K562 (cell line): ENCODE measurements around the gene DEF6. TPM values are rescaled to one million over a fixed set of nuclear protein-coding genes. Genes with fewer than 3 reads are reported as not detected.

Experiments used
- ESRRA ChIP-seq: fragments of 450-650 bp; IDR thresholded peaks from 2 replicates; pipeline ENCODE4 v1.6.1; 2014; ENCODE audit warnings: low read depth, mild to moderate bottlenecking, moderate library complexity, borderline replicate concordance
- FOXJ3 ChIP-seq: sonication (generic); formaldehyde crosslinking; IDR thresholded peaks from 2 replicates; pipeline ENCODE4 v1.4.0; 2020; ENCODE audit warnings: mild to moderate bottlenecking, missing genetic modification reagents
- HIVEP1 ChIP-seq: fragments of 250-450 bp; sonication (Bioruptor Pico); IDR thresholded peaks from 2 replicates; pipeline ENCODE4 v1.4.0; 2020; ENCODE audit warnings: mild to moderate bottlenecking
- HNRNPLL ChIP-seq: fragments of 200-400 bp; formaldehyde crosslinking; IDR thresholded peaks from 2 replicates; pipeline ENCODE4 v1.6.1; 2017; ENCODE audit warnings: low read length, low read depth, mild to moderate bottlenecking; ENCODE audit not compliant: poor library complexity, severe bottlenecking
- MTA2 ChIP-seq: fragments of 450-650 bp; IDR thresholded peaks from 2 replicates; pipeline ENCODE4 v1.6.1; 2016; ENCODE audit warnings: low read depth
- MXI1 ChIP-seq: IDR thresholded peaks from 2 replicates; pipeline ENCODE4 v1.6.1; 2011; ENCODE audit warnings: low read depth, mild to moderate bottlenecking, improper control_type of control experiment, low read length
- NR2F6 ChIP-seq: fragments of 450-650 bp; formaldehyde crosslinking; IDR thresholded peaks from 2 replicates; pipeline ENCODE4 v1.4.0; 2020; ENCODE audit warnings: mild to moderate bottlenecking
- PHTF2 ChIP-seq: fragments of 250-450 bp; sonication (Bioruptor Pico); IDR thresholded peaks from 2 replicates; pipeline ENCODE4 v1.5.0; 2021; ENCODE audit warnings: mild to moderate bottlenecking
- POLR2A ChIP-seq: fragments of 450-650 bp; conservative IDR thresholded peaks from 2 replicates; pipeline ENCODE4 v1.6.1; 2016
- POLR3A ChIP-seq: IDR thresholded peaks from 2 replicates; pipeline ENCODE4 v1.6.1; 2011; ENCODE audit warnings: borderline replicate concordance, mild to moderate bottlenecking, moderate library complexity; ENCODE audit not compliant: insufficient read length, insufficient read depth; ENCODE audit errors: extremely low read depth
- TCF3 ChIP-seq: sonication (generic); formaldehyde crosslinking; IDR thresholded peaks from 2 replicates; pipeline ENCODE4 v1.4.0; 2020; ENCODE audit warnings: mild to moderate bottlenecking, missing genetic modification reagents
- WHSC1 ChIP-seq: IDR thresholded peaks from one replicate; pipeline ENCODE4 v1.6.1; 2012; ENCODE audit warnings: low read length, control low read depth, inconsistent platforms
- ZBTB8A ChIP-seq: fragments of 450-650 bp; IDR thresholded peaks from 2 replicates; pipeline ENCODE4 v1.6.1; 2018; ENCODE audit warnings: mild to moderate bottlenecking, moderate library complexity; ENCODE audit not compliant: partially characterized antibody
- ZNF324 ChIP-seq: fragments of 250-450 bp; sonication (Bioruptor Pico); IDR thresholded peaks from 2 replicates; pipeline ENCODE4 v1.4.0; 2020; ENCODE audit warnings: mild to moderate bottlenecking
- ZNF583 ChIP-seq: fragments of 250-450 bp; sonication (Bioruptor Pico); IDR thresholded peaks from 2 replicates; pipeline ENCODE4 v1.4.0; 2020
- ZNF77 ChIP-seq: fragments of 250-450 bp; sonication (Bioruptor Pico); IDR thresholded peaks from 2 replicates; pipeline ENCODE4 v1.5.0; 2020
- polyA plus RNA-seq, 8 experiments: library from polyadenylated mRNA; depleted of rRNA in 4 of 8; stranded (reverse) in 5 of 8; unstranded in 3 of 8; fragments of >200 nt; fragmentation: Nextera tagmentation in 2 of 8; fragmentation: Illumina TruSeq in 1 of 8; extraction: Ambion mirVana in 2 of 8; extraction: Trizol in 1 of 8; gene quantifications; 2 replicates each; pipeline versions ENCODE4 v1.2.1 to v1.2.3, GENCODE V29; 2011 to 2014; ENCODE audit warnings: inconsistent platforms in 1 of 8, missing spikeins in 1 of 8
- total RNA-seq, 7 experiments: library from RNA; depleted of rRNA in 6 of 7; stranded (reverse); fragments of >200 nt in 6 of 7; fragmentation: Illumina TruSeq in 2 of 7; extraction: Trizol in 2 of 7; gene quantifications; 2 replicates each; pipeline versions ENCODE4 v1.2.1 to v1.2.3, GENCODE V29; 2011 to 2021; ENCODE audit warnings: low replicate concordance in 1 of 7
- TF ChIP-seq, protein P1 (sequence below), 2 experiments: fragments of 450-650 bp; conservative IDR thresholded peaks; 2 replicates each; pipeline ENCODE4 v1.6.1; 2017; ENCODE audit warnings: mild to moderate bottlenecking in 2 of 2, moderate library complexity in 2 of 2
- TF ChIP-seq, protein P2 (sequence below): IDR thresholded peaks from 2 replicates; pipeline ENCODE4 v1.6.1; 2014; ENCODE audit warnings: antibody characterized with exemption
- TF ChIP-seq, protein P3 (sequence below): fragments of 450-650 bp; IDR thresholded peaks from 2 replicates; pipeline ENCODE4 v1.6.1; 2017; ENCODE audit warnings: mild to moderate bottlenecking, moderate library complexity
- TF ChIP-seq, protein P4 (sequence below): IDR thresholded peaks from 2 replicates; pipeline ENCODE4 v1.6.1; 2012; ENCODE audit warnings: low read depth, low read length, improper control_type of control experiment, borderline replicate concordance
- TF ChIP-seq, protein P5 (sequence below): sonication (generic); formaldehyde crosslinking; IDR thresholded peaks from 2 replicates; pipeline ENCODE4 v1.8.0; 2022; ENCODE audit warnings: missing genetic modification reagents, mild to moderate bottlenecking, borderline replicate concordance

DEF6 gene
- total and polyA plus RNA-seq, 9 of the 15 experiments (the other 6 are each of a cell fraction or from before 2014, with no cell fraction given) = 1.3 to 44.6 (median 22.7) TPM

DNA sequence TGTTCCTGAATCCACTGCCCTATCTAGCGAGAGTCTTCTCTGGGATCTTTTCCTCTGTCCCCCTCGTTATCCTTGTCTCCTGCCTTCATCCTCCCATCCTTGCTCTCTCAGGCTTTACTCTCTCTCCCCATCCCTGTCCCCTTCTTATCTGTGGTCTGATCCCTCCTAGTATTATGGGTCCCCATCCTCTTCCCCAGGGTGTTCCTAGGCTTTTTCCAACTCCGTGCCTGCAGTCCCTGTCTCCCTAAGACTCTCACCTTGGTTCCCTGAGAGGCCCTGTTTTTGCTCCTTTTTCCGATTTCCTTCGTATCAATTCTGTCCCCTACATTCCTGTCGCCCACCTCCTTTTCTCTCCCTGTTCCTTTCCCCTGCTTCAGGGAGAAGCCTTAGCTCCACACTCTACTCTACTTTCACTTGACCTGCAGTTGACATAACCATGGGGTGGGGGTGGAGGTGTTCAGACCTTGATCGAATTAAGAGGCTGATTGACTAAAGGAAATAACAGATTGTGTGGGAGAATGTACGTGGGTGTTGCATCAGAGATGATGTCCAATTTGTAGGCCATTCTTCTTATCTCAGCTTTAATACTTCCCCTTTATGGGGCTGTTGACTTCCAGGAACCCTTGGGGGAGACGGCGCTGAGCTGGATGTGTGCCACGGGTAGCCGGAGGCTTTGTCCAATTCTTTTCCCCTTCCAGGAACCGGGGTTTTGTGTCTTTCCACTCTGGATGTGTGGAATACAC, 45.6 kb downstream of the DEF6 start (continued):
- TF ChIP-seq, protein P1, sequence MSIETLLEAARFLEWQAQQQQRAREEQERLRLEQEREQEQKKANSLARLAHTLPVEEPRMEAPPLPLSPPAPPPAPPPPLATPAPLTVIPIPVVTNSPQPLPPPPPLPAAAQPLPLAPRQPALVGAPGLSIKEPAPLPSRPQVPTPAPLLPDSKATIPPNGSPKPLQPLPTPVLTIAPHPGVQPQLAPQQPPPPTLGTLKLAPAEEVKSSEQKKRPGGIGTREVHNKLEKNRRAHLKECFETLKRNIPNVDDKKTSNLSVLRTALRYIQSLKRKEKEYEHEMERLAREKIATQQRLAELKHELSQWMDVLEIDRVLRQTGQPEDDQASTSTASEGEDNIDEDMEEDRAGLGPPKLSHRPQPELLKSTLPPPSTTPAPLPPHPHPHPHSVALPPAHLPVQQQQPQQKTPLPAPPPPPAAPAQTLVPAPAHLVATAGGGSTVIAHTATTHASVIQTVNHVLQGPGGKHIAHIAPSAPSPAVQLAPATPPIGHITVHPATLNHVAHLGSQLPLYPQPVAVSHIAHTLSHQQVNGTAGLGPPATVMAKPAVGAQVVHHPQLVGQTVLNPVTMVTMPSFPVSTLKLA (conservative IDR thresholded peaks at IDR 0.05) = peak in 1 of 2 experiments; percentile 65; a peak in 1 of 4 replicates
- no peak for TF ChIP-seq ZNF583 (CRISPR knock-in tag)
- TF ChIP-seq HIVEP1 (CRISPR knock-in tag) = no peak
- TF ChIP-seq, protein P2, sequence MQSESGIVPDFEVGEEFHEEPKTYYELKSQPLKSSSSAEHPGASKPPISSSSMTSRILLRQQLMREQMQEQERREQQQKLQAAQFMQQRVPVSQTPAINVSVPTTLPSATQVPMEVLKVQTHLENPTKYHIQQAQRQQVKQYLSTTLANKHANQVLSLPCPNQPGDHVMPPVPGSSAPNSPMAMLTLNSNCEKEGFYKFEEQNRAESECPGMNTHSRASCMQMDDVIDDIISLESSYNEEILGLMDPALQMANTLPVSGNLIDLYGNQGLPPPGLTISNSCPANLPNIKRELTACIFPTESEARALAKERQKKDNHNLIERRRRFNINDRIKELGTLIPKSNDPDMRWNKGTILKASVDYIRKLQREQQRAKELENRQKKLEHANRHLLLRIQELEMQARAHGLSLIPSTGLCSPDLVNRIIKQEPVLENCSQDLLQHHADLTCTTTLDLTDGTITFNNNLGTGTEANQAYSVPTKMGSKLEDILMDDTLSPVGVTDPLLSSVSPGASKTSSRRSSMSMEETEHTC = no peak
- TF ChIP-seq, protein P3, sequence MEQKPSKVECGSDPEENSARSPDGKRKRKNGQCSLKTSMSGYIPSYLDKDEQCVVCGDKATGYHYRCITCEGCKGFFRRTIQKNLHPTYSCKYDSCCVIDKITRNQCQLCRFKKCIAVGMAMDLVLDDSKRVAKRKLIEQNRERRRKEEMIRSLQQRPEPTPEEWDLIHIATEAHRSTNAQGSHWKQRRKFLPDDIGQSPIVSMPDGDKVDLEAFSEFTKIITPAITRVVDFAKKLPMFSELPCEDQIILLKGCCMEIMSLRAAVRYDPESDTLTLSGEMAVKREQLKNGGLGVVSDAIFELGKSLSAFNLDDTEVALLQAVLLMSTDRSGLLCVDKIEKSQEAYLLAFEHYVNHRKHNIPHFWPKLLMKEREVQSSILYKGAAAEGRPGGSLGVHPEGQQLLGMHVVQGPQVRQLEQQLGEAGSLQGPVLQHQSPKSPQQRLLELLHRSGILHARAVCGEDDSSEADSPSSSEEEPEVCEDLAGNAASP = no peak
- TF ChIP-seq ESRRA = 0 out of 2 replicates have a peak, but pooled peaks have one; percentile 12
- TF ChIP-seq MTA2 = peak; percentile 35; the same call in 1 of the 2 replicates
- no peak for TF ChIP-seq ZNF324 (CRISPR knock-in tag)
- TF ChIP-seq FOXJ3 (CRISPR knock-in tag) = no peak
- TF ChIP-seq ZBTB8A = no peak
- TF ChIP-seq NR2F6 (CRISPR knock-in tag) = no peak
- TF ChIP-seq ZNF77 (CRISPR knock-in tag) = no peak
- no peak for TF ChIP-seq PHTF2 (CRISPR knock-in tag)
- no peak for TF ChIP-seq HNRNPLL
- TF ChIP-seq POLR2A = no peak
- no peak for TF ChIP-seq WHSC1
- TF ChIP-seq, protein P4, sequence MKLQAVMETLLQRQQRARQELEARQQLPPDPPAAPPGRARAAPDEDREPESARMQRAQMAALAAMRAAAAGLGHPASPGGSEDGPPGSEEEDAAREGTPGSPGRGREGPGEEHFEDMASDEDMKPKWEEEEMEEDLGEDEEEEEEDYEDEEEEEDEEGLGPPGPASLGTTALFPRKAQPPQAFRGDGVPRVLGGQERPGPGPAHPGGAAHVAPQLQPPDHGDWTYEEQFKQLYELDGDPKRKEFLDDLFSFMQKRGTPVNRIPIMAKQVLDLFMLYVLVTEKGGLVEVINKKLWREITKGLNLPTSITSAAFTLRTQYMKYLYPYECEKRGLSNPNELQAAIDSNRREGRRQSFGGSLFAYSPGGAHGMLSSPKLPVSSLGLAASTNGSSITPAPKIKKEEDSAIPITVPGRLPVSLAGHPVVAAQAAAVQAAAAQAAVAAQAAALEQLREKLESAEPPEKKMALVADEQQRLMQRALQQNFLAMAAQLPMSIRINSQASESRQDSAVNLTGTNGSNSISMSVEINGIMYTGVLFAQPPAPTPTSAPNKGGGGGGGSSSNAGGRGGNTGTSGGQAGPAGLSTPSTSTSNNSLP = peak; percentile 92
- no peak for TF ChIP-seq POLR3A
- TF ChIP-seq TCF3 = peak; percentile 27; the same call in 1 of the 2 replicates
- TF ChIP-seq, protein P5, sequence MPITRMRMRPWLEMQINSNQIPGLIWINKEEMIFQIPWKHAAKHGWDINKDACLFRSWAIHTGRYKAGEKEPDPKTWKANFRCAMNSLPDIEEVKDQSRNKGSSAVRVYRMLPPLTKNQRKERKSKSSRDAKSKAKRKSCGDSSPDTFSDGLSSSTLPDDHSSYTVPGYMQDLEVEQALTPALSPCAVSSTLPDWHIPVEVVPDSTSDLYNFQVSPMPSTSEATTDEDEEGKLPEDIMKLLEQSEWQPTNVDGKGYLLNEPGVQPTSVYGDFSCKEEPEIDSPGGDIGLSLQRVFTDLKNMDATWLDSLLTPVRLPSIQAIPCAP (CRISPR knock-in tag) = no peak
- no peak for TF ChIP-seq MXI1
